GM21515 (cell line): ENCODE data around the gene SREBF2.

ENCODE experiments used
- ATAC-seq: cut with Tn5 transposase; IDR thresholded peaks from one replicate; pipeline ENCODE4 v1.9.1; 2021; ENCODE audit not compliant: unreplicated experiment

The SREBF2 gene

DNA sequence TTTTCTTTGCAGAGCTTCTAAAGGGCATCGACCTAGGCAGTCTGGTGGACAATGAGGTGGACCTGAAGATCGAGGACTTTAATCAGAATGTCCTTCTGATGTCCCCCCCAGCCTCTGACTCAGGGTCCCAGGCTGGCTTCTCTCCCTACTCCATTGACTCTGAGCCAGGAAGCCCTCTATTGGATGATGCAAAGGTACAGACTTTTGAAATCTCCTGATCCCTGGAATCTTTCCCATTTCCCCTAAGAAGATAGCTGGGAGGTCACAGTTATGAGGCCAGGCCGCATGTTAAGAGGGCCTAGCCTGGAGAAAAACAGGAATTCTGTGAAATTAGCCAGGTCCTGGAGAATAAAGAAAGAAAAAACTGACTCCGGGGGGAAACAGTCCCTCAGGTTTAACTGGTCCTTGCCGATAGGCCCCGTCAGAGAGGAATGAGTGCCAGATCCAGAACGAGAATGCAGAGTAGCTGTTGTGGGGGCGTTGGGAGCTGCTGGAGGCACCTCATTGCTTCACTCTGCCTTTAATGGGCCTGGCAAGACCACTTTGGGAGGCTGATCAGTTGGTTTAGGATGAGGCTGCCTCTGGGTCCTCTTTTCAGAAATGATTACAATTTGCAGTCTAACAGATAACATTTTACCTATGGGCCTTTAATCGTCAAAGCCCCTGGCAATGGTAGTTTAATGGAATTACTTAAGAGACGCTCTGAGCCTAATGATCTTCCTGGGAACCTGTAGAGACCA lies 42.8 kb downstream of the SREBF2 start:
- ATAC-seq: no peak

DNA sequence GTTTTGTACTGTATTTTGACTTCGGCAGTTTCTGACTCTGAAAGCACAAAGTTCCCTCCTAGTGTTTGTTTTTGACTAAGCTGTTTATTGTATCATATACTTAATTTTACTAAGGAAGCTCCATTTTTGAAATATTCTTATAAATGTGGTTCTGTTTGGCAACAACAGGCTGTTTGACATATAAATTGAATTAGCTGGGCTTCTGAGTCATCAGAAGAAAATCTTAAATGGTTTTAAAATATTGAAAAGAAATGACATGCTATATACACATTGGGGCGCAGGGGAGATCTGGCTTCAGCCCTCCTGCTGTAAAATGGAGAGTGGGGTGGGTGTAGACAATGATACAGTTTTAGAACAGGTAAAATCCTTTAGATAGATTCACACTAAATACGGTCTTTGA lies 43.4 kb downstream of the SREBF2 start:
- no peak for ATAC-seq

DNA sequence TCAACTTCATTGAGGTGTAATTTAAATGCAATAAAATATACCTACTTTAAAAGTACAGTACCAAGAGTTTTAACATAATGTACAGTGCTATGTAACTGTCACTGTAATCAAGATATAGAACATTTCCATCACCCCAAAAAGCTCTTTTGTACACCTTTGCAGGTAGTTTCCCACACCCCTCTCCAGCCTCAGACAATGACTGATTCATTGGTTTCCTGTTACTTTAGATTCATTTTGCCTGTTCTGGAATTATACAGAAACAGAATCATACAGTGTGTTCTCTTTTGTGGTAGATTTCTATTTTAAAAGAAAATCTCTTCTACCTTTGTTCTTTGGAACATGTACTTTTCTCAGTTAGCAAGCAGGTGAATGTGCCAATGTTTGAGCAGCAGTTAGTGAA lies 43.8 kb downstream of the SREBF2 start:
- ATAC-seq: no peak

DNA sequence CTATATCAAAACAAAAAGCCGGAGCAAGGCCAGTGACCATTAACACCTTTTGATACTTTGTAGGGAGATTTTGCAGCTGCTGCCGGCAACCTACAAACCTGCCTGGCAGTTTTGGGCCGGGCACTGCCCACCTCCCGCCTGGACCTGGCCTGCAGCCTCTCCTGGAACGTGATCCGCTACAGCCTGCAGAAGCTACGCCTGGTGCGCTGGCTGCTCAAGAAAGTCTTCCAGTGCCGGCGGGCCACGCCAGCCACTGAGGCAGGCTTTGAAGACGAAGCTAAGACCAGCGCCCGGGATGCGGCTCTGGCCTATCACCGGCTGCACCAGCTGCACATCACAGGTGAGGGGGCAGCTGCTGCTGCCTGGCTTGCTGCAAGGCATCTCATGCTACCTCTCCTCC lies 47.7 kb downstream of the SREBF2 start:
- no peak for ATAC-seq

DNA sequence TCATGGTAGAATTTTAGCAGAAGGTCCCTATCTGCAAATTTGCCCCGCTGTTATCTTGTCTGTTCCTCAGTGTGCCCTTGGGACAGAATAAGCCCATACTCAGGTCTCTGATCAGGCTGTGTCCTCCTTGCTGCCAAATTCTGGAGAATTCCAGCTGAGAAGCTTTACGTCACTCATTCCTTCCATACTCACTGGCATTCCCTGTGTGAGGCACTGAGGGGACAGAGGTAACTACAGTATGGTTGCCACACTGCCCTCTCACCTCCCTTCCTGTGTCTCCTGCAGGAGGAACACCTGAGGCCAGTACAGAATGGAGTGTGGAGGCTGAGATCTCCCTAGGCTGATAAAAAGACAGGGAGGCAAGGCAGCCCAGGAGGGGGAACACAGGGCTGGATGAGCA lies 50.5 kb downstream of the SREBF2 start:
- no peak for ATAC-seq

- ATAC-seq: no peak
Observed at GRCh38 chr22:41885116-41885515, 52.2 kb downstream of the SREBF2 start.

GRCh38 chr22:41885516-41885915 lies 52.6 kb downstream of the SREBF2 start:
- ATAC-seq: no peak

DNA sequence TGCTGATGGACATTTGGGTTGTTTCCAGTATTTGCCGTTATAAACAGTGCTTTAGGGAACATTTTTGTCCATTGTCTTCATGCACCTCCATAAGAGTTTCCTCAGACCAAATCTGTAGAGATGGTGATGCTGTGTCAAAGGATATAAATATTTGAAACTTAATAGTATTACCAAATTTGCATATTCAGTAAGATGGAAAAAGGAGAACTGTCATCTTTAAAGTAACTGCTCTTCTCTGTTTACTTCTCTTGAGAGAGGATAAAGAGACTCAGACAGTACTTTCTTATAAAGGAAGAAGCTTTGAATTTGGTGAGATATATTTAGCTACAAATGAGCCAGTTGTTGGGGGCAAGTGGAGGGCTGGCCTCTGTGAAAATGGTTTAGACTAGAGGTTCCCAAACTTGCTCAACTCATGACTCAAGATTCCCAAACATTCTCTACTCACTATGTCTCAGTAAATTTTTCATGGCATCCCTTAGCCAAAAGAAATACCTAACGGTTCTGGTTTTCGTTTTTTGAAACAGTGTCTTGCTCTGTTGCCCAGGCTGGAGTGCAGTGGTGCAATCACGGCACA lies 55.8 kb downstream of the SREBF2 start:
- ATAC-seq: no peak

GRCh38 chr22:41891407-41891806 lies 58.5 kb downstream of the SREBF2 start:
- ATAC-seq: no peak

DNA sequence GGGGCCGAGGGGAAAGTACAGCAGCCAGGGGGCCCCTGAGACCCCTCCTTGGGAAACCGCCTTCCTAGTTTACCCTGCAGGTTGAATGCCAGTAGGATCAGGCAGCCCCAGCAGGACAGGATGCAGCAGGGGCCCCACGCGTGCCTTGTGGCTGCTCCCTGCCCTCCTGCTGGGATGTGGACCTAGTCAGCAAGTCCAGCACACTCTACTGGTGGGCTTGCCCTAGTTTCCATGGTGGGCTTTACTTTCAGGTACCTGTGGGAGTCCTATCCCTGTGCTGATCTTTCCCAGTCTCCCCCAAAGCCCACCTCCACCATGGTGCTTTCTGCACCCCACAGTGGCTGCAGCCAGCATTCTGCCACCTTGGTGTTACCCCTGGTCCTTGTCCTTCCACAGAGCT lies 59.8 kb downstream of the SREBF2 start:
- ATAC-seq: no peak

- no peak for ATAC-seq
Observed at GRCh38 chr22:41893591-41894375, 60.9 kb downstream of the SREBF2 start.

DNA sequence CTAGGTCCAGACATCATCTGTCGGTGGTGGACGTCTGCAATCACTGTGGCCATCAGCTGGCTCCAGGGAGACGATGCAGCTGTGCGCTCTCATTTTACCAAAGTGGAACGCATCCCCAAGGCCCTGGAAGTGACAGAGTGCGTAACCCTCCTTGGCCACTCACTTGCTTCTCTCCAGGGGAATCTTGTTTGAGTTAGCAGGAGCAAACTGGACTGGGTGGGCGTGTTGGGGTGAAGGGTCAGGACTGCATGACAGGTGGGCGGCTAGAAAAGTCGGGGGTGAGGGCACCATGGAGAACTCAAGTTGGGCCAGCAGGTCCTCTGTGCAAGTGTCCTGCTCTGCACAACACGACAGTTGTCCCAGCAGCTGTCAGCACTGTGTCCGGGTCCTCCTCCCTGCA lies 65.7 kb downstream of the SREBF2 start:
- no peak for ATAC-seq

DNA sequence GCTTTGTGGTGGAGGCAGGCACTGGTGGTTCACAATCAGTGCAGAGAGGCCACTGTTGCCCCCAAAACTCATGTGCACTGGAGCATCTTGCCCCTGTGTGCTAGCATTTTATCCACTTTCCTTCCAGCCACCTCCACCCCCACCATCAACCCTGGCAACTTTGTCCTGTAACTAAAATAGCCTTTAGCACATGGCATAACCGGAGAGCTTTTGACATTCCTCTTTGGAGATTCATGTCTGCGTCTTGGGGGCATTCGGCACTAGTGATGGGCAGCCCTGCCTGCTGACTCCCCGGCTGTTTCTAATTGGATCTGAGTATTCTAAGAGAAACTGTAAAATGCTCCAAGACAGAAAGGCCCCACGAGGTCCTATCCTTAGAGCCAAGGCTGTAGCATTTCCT lies 66.2 kb downstream of the SREBF2 start:
- no peak for ATAC-seq

GRCh38 chr22:41899992-41900651 lies 67.2 kb downstream of the SREBF2 start:
- no peak for ATAC-seq

GRCh38 chr22:41900652-41901312 lies 67.9 kb downstream of the SREBF2 start:
- ATAC-seq: no peak

DNA sequence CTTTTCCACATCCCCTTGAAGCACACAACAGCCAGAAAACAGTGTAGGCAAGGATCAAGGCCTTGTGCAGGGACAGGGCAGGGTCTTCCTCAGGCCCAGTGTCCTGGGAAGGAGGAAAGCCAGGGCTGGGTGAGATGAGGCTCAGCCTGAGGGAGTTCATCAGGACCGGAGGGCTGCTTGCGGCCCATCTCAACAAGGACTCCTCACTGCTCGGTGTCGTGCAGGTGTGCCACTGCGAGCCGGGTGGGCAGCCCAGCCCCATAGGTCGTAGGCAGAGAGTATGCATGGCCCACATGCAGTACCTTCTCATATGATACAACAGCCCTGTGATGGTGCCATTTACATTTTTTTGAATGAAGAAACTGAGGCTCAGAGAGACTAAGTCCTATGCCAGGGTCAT lies 69.1 kb downstream of the SREBF2 start:
- ATAC-seq: no peak

DNA sequence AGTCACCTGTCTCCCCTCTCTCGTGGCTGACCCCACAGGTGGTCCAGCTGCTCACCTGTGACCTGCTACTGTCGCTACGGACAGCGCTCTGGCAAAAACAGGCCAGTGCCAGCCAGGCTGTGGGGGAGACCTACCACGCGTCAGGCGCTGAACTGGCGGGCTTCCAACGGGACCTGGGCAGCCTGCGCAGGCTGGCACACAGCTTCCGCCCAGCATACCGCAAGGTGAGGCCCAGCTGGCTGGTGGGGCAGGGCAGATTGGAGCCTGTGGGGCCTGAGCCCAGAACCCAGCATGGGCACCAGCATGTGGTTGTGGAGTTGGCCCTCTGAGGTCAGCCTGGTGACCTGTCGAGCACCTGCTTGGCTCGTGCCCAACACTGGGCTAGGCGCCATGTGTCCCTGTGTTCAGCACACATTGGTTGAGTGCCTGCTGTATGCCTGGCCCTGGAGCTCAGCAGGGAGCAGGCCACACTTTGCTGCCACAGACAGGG lies 70.1 kb downstream of the SREBF2 start:
- ATAC-seq: no peak

GRCh38 chr22:41904450-41905410 lies 71.8 kb downstream of the SREBF2 start:
- no peak for ATAC-seq

DNA sequence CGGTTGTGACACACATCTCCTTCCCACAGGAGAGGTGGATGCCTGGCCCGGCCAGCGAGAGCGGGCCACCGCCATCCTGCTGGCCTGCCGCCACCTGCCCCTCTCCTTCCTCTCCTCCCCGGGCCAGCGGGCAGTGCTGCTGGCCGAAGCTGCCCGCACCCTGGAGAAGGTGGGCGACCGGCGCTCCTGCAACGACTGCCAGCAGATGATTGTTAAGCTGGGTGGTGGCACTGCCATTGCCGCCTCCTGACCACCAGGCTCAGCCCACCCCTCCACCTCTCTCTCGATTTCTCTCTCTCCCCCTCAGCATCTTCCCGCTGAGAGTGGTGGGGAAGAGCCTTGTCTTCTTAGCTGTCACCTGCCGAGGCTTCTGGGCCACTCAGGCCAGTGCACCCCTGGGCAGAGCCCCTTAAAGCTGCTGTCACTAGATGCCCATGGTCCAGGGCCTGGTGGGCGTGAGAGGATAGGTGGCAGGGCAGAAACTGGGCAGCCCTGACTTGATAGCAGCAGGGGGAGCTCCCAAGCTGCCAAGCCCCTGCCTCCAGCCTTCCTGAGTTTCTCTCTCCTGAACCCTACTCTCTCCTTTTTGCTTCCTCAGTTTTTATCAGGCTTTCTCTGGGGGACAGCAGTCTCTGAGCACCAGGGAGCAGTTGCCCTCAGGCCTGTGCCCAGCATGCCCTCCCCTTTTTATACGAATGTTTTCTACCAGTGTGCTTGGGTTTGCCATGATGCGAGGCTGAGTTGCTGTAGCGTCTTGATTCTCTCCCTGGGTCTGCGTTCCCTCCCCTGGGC lies 72.7 kb downstream of the SREBF2 start:
- ATAC-seq: no peak
